ENCODE measurements around the gene SND1.

GRCh38 chr7:128075242-128076095, 423.5 kb downstream of the SND1 start:
- TF ChIP-seq EZH2 (IDR thresholded peaks at IDR 0.05) (no peak), POLR2AphosphoS5 (IDR thresholded peaks at IDR 0.05; ENCODE audit: borderline replicate concordance, low read depth, low read length) (no peak)
